ENCODE results near the gene CLDN11.

The CLDN11 gene

GRCh38 chr3:170425491-170426239 is 7.0 kb downstream of the CLDN11 start:
- DNase-seq (ENCODE audit: insufficient read length, low spot score) (no peak), FAIRE-seq (no peak)
- no peak for TF ChIP-seq CTCF (IDR thresholded peaks at IDR 0.05; ENCODE audit: insufficient read depth, missing control alignments)

- DNase-seq (ENCODE audit: insufficient read length, low spot score) (peak; percentile 45), FAIRE-seq (peak; percentile 76)
- TF ChIP-seq CTCF (IDR thresholded peaks at IDR 0.05; ENCODE audit: insufficient read depth, missing control alignments) = no peak
Measured at GRCh38 chr3:170426240-170426797, 7.7 kb downstream of the CLDN11 start.

GRCh38 chr3:170428095-170428494 is 9.4 kb downstream of the CLDN11 start:
- FAIRE-seq (no peak), DNase-seq (ENCODE audit: insufficient read length, low spot score) (no peak)
- no peak for TF ChIP-seq CTCF (IDR thresholded peaks at IDR 0.05; ENCODE audit: insufficient read depth, missing control alignments)

GRCh38 chr3:170429050-170429449 is 10.4 kb downstream of the CLDN11 start:
- DNase-seq (ENCODE audit: insufficient read length, low spot score) (no peak), FAIRE-seq (no peak)
- no peak for TF ChIP-seq CTCF (IDR thresholded peaks at IDR 0.05; ENCODE audit: insufficient read depth, missing control alignments)

GRCh38 chr3:170431054-170431453 is 12.4 kb downstream of the CLDN11 start:
- no peak for FAIRE-seq
- DNase-seq (ENCODE audit: insufficient read length, low spot score) = no peak
- no peak for TF ChIP-seq CTCF (IDR thresholded peaks at IDR 0.05; ENCODE audit: insufficient read depth, missing control alignments)

- no peak for TF ChIP-seq CTCF (IDR thresholded peaks at IDR 0.05; ENCODE audit: insufficient read depth, missing control alignments)
- FAIRE-seq (no peak), DNase-seq (ENCODE audit: insufficient read length, low spot score) (no peak)
Measured at GRCh38 chr3:170432416-170432815, 13.7 kb downstream of the CLDN11 start.

- DNase-seq (ENCODE audit: insufficient read length, low spot score) (no peak), FAIRE-seq (no peak)
- TF ChIP-seq CTCF (IDR thresholded peaks at IDR 0.05; ENCODE audit: insufficient read depth, missing control alignments) = no peak
Measured at GRCh38 chr3:170436697-170437096, 18.0 kb downstream of the CLDN11 start.
